Endothelial cell of umbilical vein (primary cell): ENCODE data around the gene CYP2E1. TPM values are rescaled to one million over a fixed set of nuclear protein-coding genes. Genes with fewer than 3 reads are reported as not detected.

Source experiments
- BruUV-seq: library from RNA; stranded (reverse); fragments of 400-500 nt; replicated peaks from 2 replicates; lab custom pipeline; 2021; lab: Mats Ljungman, UMichigan
- CTCF ChIA-PET: fragments of 300-600, 350-600 bp; sonication (Branson Sonifier 250); formaldehyde crosslinking; loops from one replicate; lab custom pipeline; 2021; ENCODE audit warnings: antibody characterized with exemption, inconsistent platforms; lab: Charles Lee
- POLR2A ChIA-PET: fragments of 300-600, 350-600 bp; sonication (Branson Sonifier 250); formaldehyde crosslinking; loops from one replicate; lab custom pipeline; 2021; ENCODE audit warnings: antibody characterized with exemption, inconsistent platforms; lab: Charles Lee
- DNase-seq: peaks from one replicate; pipeline ENCODE4 v3.0.0-alpha.2; 2011; ENCODE audit warnings: low read depth, low spot score
- FAIRE-seq: peaks from 2 replicates; lab custom pipeline; 2011; peaks lifted over from hg19 to GRCh38; lab: Jason Lieb, UNC
- H2AFZ ChIP-seq: 2 replicates; pipeline ENCODE4 v1.6.0; 2012; ENCODE audit warnings: low read depth, low read length, control low read depth, inconsistent platforms
- H3K27ac ChIP-seq: 2 replicates; pipeline ENCODE4 v1.5.1; 2011; ENCODE audit warnings: low read depth, mild to moderate bottlenecking, control low read depth, low read length, moderate library complexity; ENCODE audit not compliant: insufficient read depth
- H3K27me3 ChIP-seq, 2 experiments: 2 replicates each; pipeline versions ENCODE4 v1.6.0 to v1.6.1; 2011; ENCODE audit warnings: low read length in 2 of 2, mixed read lengths in 1 of 2; ENCODE audit not compliant: control insufficient read depth in 2 of 2, insufficient read depth in 2 of 2
- H3K36me3 ChIP-seq, 2 experiments: 2 replicates in 1 of 2; 3 replicates in 1 of 2; pipeline ENCODE4 v1.5.1; 2011; ENCODE audit warnings: low read length in 2 of 2, mild to moderate bottlenecking in 1 of 2, moderate library complexity in 1 of 2; ENCODE audit not compliant: control insufficient read depth in 2 of 2, insufficient read depth in 2 of 2; ENCODE audit errors: extremely low read depth in 1 of 2
- H3K4me1 ChIP-seq: 3 replicates; pipeline ENCODE4 v1.5.1; 2011; ENCODE audit warnings: mild to moderate bottlenecking, low read length; ENCODE audit not compliant: control insufficient read depth, insufficient read depth; ENCODE audit errors: extremely low read depth
- H3K4me2 ChIP-seq: 2 replicates; pipeline ENCODE4 v1.6.1; 2011; ENCODE audit warnings: low read length, control low read depth, mixed read lengths; ENCODE audit not compliant: insufficient read depth
- H3K4me3 ChIP-seq, 3 experiments: fragments of 200-600 bp in 1 of 3; sonication (generic), shearing (Covaris generic) in 1 of 3; replicated peaks in 1 of 3; 2 replicates each; pipeline ENCODE4 v1.5.1; 2011 to 2016; ENCODE audit warnings: control low read depth in 3 of 3, low read length in 3 of 3, mild to moderate bottlenecking in 2 of 3, inconsistent platforms in 1 of 3, low read depth in 1 of 3, moderate library complexity in 1 of 3; ENCODE audit not compliant: insufficient read depth in 1 of 3
- H3K79me2 ChIP-seq: 2 replicates; pipeline ENCODE4 v1.6.0; 2012; ENCODE audit warnings: low read length, inconsistent platforms; ENCODE audit not compliant: control insufficient read depth, insufficient read depth
- H3K9ac ChIP-seq: replicated peaks from 2 replicates; pipeline ENCODE3; 2011; ENCODE audit warnings: low read length, control low read depth; ENCODE audit not compliant: insufficient read depth; ENCODE audit errors: extremely low read depth
- H3K9me1 ChIP-seq: replicated peaks from 3 replicates; pipeline ENCODE4 v1.6.0; 2011; ENCODE audit warnings: mild to moderate bottlenecking, low read length; ENCODE audit not compliant: control insufficient read depth, insufficient read depth; ENCODE audit errors: extremely low read depth
- H3K9me3 ChIP-seq: replicated peaks from 2 replicates; pipeline ENCODE4 v1.5.1; 2012; ENCODE audit warnings: low read length, inconsistent platforms; ENCODE audit not compliant: control insufficient read depth, insufficient read depth
- H4K20me1 ChIP-seq: replicated peaks from 2 replicates; pipeline ENCODE3; 2011; ENCODE audit warnings: mild to moderate bottlenecking, low read length; ENCODE audit not compliant: control insufficient read depth, insufficient read depth; ENCODE audit errors: extremely low read depth
- EZH2 ChIP-seq: IDR thresholded peaks from 2 replicates; pipeline ENCODE4 v1.6.1; 2012; ENCODE audit warnings: borderline replicate concordance, low read depth, mild to moderate bottlenecking, moderate library complexity, low read length, inconsistent platforms; ENCODE audit not compliant: severe bottlenecking
- FOS ChIP-seq: IDR thresholded peaks from 2 replicates; pipeline ENCODE4 v1.6.1; 2011; ENCODE audit warnings: mild to moderate bottlenecking, low read length, moderate library complexity, borderline replicate concordance; ENCODE audit not compliant: insufficient read depth
- GATA2 ChIP-seq: IDR thresholded peaks from 2 replicates; pipeline ENCODE4 v1.7.0; 2011; ENCODE audit warnings: low read depth, mild to moderate bottlenecking, moderate library complexity, mixed read lengths, low read length; ENCODE audit not compliant: insufficient read length, insufficient read depth
- JUN ChIP-seq: IDR thresholded peaks from 2 replicates; pipeline ENCODE4 v1.6.1; 2011; ENCODE audit warnings: borderline replicate concordance, low read depth; ENCODE audit not compliant: insufficient read length, insufficient read depth
- MAX ChIP-seq: IDR thresholded peaks from 2 replicates; pipeline ENCODE4 v1.6.1; 2011; ENCODE audit not compliant: insufficient read depth, insufficient read length
- MYC ChIP-seq: IDR thresholded peaks from one replicate; pipeline ENCODE4 v1.6.1; 2011; ENCODE audit warnings: mild to moderate bottlenecking, low read depth, low read length
- POLR2A ChIP-seq: IDR thresholded peaks from 2 replicates; pipeline ENCODE4 v1.6.1; 2012; ENCODE audit warnings: low read depth, mild to moderate bottlenecking, control low read depth, low read length
- POLR2AphosphoS5 ChIP-seq: IDR thresholded peaks from 2 replicates; pipeline ENCODE4 v1.6.1; 2012; ENCODE audit warnings: low read depth, mild to moderate bottlenecking, control low read depth, low read length, moderate library complexity; ENCODE audit not compliant: insufficient read depth
- dilution Hi-C: fragments of 300-500 bp; cut with MboI; formaldehyde crosslinking; loops from one replicate; pipeline ENCODE4 v1.15.0; 2019; ENCODE audit warnings: low sequenced_read_pairs; ENCODE audit not compliant: extremely low pct_ligation_motif_present
- intact Hi-C: fragments of 100-400 bp; cut with micrococcal nuclease; formaldehyde crosslinking; loops from one replicate; pipeline ENCODE4 v1.10.0; 2022
- polyA plus RNA-seq, 4 experiments: library from polyadenylated mRNA; depleted of rRNA in 3 of 4; stranded (reverse) in 3 of 4; unstranded in 1 of 4; fragments of >200 nt; gene quantifications; 2 replicates each; pipeline versions ENCODE4 v1.2.1 to v1.2.3, GENCODE V29; 2011 to 2012; ENCODE audit warnings: missing spikeins in 1 of 4
- total RNA-seq: library from RNA; stranded (reverse); gene quantifications from 2 replicates; pipeline ENCODE4 v1.2.3, GENCODE V29; 2021
- TF ChIP-seq, protein P1 (sequence below), 2 donors: IDR thresholded peaks; 1 replicate in 1 of 2; 2 replicates in 1 of 2; pipeline ENCODE4 v1.5.1; 2011; ENCODE audit warnings: low read length in 2 of 2, mild to moderate bottlenecking in 2 of 2, moderate library complexity in 2 of 2, control low read depth in 1 of 2, inconsistent platforms in 1 of 2, low read depth in 1 of 2; ENCODE audit not compliant: insufficient read depth in 1 of 2; ENCODE audit errors: extremely low read depth in 1 of 2

Gene CYP2E1
- total and polyA plus RNA-seq, 2 donors (not counting 3 experiments of a cell fraction or from before 2014, with no cell fraction given): 0.08 TPM; not detected in 1

GRCh38 chr10:133523631-133524203, 3.4 kb upstream of the CYP2E1 start:
- no peaks in the 10 kb centered on the region for H3K4me1 ChIP-seq
- ChIA-PET POLR2A (no interaction called here), CTCF (no interaction called here)
- H3K9me1 ChIP-seq: no peaks in the 10 kb centered on the region
- dilution Hi-C loops: no loop called here
- no TSS peak for BruUV-seq
- H3K9me3 ChIP-seq: no peaks in the 10 kb centered on the region
- TF ChIP-seq POLR2A (no peak), MAX (no peak), POLR2AphosphoS5 (no peak), GATA2 (no peak), FOS (no peak), JUN (no peak), MYC (no peak), EZH2 (no peak)
- TF ChIP-seq, protein P1, sequence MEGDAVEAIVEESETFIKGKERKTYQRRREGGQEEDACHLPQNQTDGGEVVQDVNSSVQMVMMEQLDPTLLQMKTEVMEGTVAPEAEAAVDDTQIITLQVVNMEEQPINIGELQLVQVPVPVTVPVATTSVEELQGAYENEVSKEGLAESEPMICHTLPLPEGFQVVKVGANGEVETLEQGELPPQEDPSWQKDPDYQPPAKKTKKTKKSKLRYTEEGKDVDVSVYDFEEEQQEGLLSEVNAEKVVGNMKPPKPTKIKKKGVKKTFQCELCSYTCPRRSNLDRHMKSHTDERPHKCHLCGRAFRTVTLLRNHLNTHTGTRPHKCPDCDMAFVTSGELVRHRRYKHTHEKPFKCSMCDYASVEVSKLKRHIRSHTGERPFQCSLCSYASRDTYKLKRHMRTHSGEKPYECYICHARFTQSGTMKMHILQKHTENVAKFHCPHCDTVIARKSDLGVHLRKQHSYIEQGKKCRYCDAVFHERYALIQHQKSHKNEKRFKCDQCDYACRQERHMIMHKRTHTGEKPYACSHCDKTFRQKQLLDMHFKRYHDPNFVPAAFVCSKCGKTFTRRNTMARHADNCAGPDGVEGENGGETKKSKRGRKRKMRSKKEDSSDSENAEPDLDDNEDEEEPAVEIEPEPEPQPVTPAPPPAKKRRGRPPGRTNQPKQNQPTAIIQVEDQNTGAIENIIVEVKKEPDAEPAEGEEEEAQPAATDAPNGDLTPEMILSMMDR (IDR thresholded peaks at IDR 0.05; ENCODE audit: extremely low read depth in 1 of 2, insufficient read depth in 1 of 2, low read depth in 1 of 2, low read length in 2 of 2): no peak
- no peak overlapping the region for H2AFZ ChIP-seq
- no peak overlapping the region for H3K9ac ChIP-seq
- no peak overlapping the region for H3K27ac ChIP-seq
- H3K79me2 ChIP-seq: no peaks in the 10 kb centered on the region
- intact Hi-C loops: no loop called here
- no peak overlapping the region for H3K4me2 ChIP-seq
- DNase-seq (no peak), FAIRE-seq (no peak)
- no peaks in the 10 kb centered on the region for H4K20me1 ChIP-seq
- H3K27me3 ChIP-seq: peaks cover 10 to 12% of the 10 kb centered on the region in 2 experiments
- no peak overlapping the region for H3K4me3 ChIP-seq
- no peaks in the 10 kb centered on the region for H3K36me3 ChIP-seq
